HG02938 (cell line): ENCODE measurements around the gene C1QTNF3.
"Not testable (repeated sequence)": the region's sequence is repeated elsewhere in the genome, so short reads cannot be mapped to it uniquely, and the experiment has no call there.

Experiments used
- ATAC-seq: cut with Tn5 transposase; IDR thresholded peaks from one replicate; pipeline ENCODE4 v1.9.1; 2021; ENCODE audit warnings: mild to moderate bottlenecking, moderate library complexity; ENCODE audit not compliant: unreplicated experiment

Gene C1QTNF3

DNA sequence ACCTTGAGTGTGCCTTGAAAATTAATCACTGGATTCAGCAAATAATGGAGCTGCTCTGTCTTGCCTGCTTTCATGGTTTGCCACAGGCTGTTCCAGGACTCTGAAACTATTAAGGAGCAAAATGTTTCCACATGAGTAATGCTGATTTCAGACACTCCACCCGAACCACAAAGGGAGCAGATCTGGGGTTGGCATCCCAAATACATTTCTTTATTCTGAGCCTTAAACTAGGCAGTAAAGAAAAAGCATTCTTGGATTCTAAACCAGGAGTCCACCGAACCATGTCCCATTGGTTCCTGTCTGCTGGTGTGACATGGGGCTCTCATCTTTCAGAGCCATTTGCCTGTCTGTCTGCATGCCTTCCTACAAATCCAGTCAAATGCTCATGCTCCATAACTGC lies 10.1 kb upstream of the C1QTNF3 start:
- no peak for ATAC-seq

DNA sequence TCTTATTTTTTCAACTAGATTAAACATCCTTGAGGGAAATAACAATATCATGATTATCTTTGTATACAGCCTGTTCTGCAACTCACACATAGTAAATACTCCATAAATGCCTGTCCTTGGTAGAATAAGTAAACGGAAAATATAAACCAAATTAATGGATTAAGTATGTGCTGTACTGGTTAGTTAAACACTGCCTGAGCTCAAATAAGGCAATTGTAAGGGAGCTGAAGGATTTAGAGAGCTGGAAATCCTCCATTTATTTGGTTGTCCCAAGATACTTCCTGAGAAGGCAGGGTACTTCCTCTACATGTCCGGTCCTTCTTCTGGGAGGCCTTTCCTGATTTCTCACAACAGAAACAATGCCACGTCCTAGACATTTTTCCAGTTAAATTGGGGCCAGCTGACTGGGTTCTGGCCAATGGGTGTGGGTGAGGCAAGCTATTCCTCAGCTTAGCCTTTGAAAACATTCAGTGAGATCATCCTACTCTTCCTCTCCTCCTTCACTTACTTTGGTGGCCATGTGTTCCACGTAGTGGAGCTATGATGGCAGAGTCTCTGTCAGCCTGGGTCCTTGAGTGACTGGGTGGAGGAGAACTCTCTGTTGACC lies 8.5 kb upstream of the C1QTNF3 start:
- ATAC-seq = no peak

- no peak for ATAC-seq
Measured at GRCh38 chr5:34047774-34048572, 5.0 kb upstream of the C1QTNF3 start.

DNA sequence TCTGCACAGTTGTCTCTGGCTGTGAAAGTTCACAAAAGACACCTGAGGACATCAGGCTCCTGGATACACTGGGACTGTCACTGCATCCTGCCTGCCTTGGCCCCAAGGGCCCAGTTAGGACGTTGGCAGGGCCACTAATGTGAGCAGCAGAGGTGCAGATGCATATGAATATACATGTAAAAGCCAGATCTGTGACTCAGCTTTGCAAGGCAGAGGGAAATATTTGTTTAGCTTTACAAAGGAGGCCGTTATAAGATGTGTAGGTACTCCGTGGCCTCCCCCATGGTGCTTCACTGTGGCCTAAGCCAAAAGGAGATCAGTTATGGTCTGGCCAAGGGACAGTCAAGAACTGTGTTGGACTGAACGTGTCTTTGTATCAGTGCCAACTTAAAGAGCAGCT lies 4.1 kb upstream of the C1QTNF3 start:
- no peak for ATAC-seq

- no peak for ATAC-seq
Measured at GRCh38 chr5:34045996-34046395, 3.0 kb upstream of the C1QTNF3 start.

DNA sequence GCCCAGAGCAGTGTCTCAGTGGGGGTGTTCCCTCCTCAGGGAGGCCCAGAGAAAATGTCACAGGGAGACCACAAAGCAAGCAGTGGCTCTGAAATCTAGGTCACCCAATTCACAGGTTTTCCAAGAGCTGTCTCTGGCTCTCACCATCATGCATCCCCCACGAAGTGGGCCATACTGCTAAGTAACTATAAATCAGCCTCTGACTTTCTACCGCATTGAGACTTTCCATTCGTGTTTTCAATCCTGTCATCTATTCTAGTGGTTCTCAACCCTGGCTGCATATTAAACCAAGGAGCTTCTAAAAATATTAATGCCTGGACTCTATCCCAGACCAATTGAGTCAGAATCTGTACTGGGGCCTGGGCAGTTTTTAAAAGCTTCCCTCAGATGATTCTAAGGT lies 2.0 kb upstream of the C1QTNF3 start:
- no peak for ATAC-seq

DNA sequence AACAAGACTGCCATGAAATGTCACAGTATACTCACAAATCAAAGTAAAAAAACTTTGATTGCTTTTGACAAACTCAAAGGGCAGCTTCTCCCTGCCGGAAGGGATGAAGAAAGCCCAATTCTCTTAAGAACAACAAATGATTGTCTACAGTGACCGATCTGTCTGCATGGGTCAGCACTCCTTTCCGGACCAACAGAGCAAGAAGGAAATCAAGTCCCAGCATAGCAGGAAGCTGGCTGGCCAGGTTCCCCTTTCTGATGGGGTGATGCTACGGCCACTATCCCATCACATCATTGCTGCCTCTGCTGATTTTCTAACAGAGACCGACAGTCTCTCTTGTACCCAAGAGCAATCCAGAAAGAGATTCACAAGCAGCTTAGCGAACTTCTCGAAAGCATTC lies 692 bp downstream of the C1QTNF3 start:
- ATAC-seq = no peak

GRCh38 chr5:34041247-34041972 lies 1.6 kb downstream of the C1QTNF3 start:
- ATAC-seq = peak; percentile 58

DNA sequence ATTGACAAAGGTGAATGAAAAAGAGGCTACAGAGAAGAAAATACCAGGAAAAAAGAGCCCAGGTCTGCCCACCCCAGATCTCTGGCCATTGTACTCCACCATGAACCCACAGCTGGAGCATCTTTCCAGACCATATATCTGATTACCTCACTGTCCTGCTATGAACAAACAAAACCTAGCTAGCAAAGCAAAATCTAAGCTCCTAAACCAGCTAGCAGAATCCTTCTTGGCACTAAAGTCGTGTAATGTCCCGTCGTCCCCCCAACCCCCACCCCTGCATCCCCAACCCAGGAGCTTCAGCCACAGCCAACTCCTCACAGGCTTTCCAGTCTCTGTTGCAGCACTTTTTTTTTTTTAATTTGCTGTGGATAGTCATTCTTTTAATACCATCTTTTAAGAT lies 2.5 kb downstream of the C1QTNF3 start:
- no peak for ATAC-seq

GRCh38 chr5:34039398-34040157 lies 3.4 kb downstream of the C1QTNF3 start:
- no peak for ATAC-seq

DNA sequence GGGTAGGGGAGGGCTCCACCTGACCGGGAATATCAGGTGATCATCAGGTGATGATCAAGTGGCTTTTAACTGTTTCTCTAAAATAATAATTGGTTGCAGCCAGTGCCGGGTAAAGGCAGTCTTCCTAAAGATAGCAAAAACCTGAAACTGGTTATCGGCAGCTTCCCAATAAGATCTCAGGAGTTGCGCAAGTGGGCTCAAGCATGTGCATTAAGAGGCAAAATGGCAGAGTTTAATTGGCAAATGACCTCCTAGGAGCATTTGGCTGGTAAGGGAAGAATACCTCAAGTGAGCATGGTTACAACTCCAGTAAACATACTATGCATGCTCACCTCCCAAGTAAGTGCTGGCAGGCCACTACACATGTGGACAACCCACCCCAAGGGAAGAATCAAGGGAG lies 4.2 kb downstream of the C1QTNF3 start:
- no peak for ATAC-seq

DNA sequence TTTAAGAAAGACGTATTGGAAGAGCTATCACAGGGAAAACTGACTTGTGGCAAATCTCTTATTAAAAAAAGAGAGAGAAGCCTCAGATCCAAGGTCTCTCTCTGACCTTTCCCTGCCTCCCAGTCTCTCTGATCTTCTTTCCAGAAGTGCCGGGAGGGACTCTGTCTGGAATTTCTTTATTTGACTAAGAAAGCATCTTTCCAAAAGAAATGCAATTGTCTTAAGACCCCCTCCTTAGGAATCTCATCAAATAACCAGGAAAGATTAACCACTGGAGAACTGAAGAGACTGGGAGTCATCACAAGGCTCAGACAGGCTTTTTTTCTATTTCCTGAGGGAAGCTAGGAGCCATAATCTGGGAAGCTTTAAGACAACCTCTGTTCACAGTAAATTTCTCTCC lies 4.6 kb downstream of the C1QTNF3 start:
- no peak for ATAC-seq

DNA sequence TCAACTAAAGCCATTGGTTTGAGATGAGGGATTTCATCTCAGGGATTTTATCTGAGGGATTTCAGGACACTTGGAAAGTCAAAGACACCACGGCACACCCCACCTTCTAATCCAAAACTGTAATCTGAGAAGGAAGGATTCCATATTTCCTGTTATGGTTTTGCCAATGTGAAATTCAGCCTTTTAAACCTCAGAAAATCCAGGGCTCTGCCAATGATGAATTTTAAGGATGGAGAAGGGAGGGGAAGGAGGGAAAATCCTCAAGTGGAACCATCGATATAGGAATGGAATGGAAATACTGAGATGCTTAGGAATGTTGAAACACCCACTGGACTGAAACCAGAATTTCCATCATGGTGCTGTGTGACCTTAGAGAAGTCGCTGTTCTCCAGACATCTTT lies 5.3 kb downstream of the C1QTNF3 start:
- ATAC-seq = no peak

DNA sequence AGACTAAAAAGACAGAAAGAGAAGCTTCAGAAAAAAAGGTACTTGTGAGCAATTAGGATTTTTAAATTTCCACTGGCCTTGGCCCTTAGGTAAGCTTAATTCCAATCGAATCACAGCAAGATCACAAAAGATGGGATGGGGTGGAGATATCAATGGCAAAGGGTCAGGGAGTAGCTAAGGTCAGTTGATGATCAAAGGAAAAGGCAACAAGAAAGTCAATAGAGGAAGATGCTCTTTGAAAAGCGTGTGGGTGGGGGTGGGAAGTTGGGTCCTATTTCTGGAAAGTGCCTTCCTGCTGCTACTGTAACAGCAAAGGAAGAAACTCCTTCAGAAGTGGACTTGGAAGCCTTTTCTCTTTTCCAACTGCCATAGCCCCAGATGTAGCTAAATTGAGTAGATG lies 7.3 kb downstream of the C1QTNF3 start:
- ATAC-seq = no peak

DNA sequence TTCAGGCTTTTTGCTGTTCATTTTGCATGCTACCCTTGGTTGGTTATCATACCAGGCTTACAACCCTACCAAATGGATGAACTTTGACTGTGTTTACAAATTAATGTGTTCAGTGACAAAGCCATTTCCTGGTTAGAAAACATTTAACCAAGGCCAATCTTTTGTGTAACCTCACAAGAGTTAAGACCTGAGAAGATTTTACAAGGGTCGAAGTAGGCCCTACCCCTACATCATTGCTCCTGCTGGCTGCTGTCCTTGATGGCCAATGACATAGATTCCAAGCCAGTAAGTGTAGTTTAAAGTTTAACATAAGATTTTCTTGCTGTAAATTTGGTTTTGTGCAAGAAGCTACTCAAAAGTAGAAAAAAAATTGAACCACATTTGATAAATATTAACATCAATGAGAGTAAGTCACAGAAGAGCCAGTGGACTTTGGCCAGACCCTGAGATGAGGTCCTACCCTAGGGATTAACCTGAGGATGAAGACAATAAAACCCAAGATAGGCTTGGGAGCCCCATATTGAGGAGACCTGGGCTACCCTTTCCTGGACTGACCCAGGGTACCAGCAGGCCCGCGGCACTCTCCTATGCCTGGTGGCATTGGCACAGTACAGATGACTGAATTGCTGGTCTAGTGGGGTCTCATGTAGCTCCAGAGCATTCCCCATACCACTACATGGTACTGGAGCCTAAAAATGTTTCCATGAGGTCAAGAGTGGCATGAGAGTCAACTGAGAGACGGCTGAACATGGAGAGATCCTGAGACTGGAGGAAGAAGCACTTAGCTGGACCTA lies 8.3 kb downstream of the C1QTNF3 start:
- peak; percentile 81 for ATAC-seq

DNA sequence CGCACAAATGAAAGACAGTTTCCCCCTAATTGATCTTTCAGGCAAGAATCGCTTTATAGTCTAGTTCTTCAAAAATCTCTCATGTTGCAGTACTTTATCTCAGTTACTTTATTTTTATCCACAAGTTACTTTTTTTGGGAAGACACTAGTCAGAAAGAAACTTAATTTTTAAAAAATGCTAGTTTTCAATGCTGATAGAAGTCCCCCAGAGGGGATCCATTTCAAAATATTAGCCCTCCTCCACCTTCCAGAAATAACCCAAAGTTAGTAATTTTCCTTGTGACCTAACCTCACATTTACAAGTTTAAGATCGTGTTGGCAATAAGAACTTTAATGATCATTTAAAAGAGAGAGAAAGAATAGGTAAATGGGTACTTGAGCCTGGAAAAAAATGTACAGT lies 11.0 kb downstream of the C1QTNF3 start:
- ATAC-seq = no peak

DNA sequence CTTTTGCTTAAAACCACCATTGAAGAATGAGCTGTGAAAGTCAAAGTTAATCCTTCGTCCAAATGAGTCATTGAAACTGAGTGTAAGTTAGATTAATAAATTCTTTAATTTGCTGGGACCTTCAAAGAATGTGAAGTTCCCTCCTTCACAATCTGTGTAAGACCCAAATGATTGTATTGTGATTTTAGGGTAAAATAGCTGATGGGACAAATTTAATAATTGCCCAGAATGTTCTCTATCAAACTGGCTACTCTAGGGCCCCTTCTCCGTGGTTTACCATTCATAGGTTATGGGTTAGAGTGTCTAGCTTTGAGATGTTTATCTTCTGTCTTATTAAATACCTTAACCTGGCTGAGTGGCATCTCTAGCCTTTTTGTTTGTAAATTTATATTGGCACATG lies 11.9 kb downstream of the C1QTNF3 start:
- ATAC-seq = no peak

DNA sequence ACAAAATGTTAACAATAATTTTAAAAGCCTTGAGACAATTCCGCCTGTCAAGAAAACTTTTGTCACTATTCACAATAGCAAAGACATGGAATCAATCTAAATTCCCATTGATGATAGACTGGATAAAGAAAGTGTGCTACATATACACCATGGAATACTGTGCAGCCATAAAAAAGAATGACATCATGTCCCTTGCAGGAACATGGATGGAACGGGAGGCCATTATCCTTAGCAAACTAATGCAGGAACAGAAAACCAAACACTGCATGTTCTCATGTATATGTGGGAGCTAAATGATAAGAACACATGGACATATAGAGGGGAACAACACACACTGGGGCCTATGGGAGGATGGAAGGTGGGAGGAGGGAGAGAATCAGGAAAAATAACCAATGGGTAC lies 12.4 kb downstream of the C1QTNF3 start:
- ATAC-seq = not testable (repeated sequence)

DNA sequence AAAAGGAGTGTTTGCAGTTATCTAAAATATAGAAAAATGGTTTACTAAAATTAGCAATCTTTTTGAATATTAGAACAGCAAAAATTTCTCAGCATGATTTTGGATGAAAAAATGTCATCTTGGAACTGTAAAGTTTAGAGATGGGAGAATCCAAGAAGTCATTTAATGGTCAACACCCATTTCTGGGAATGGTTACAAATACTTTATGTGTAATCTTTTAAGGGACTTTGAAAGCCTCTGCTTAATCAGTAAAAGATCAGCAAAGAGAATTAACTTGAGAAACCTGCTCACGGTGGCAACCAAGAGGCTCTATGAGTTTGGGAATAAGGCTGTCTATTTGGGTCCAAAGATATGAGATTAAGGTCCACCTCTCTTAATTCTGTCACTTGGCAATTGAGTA lies 13.0 kb downstream of the C1QTNF3 start:
- ATAC-seq = no peak

GRCh38 chr5:34028349-34028748 lies 14.7 kb downstream of the C1QTNF3 start:
- ATAC-seq = no peak
